Gastrocnemius medialis (tissue), 4 donors: ENCODE results near the gene ITGB5.

ENCODE experiments used
- POLR2A ChIP-seq, 2 donors: fragments of 450-650 bp; IDR thresholded peaks; one replicate each; pipeline ENCODE4 v1.6.1; 2017; ENCODE audit warnings: antibody characterized with exemption in 2 of 2, mild to moderate bottlenecking in 2 of 2, moderate library complexity in 2 of 2
- TF ChIP-seq, protein P1 (sequence below), 5 experiments: fragments of 450-650 bp in 3 of 5; fragments of 200-600 bp in 2 of 5; sonication (generic) in 2 of 5; IDR thresholded peaks in 4 of 5; conservative IDR thresholded peaks in 1 of 5; 1 replicate in 4 of 5; 2 replicates in 1 of 5; pipeline ENCODE4 v1.5.1; 2016 to 2019; ENCODE audit warnings: antibody characterized with exemption in 5 of 5, mild to moderate bottlenecking in 3 of 5, moderate library complexity in 3 of 5

DNA sequence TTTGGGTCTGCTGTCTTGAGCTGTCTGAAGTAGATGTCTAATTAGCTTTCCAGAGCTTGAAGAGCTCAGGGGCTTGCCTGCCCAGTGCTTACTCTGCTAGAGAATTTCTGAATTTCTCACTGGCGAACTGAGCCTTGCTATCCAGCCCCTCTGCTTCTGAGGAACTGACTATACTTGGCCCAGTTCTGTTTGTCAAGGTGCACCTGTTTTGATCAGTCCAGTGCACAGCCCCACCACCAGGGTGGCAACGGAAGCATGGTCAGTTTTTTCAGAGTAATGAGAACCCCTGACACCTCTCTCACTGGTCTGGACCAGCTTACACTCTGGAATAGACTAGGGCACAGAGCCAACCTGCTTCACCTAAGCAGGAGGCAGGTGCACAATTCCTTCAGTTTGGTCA, 25.2 kb downstream of the ITGB5 start:
- TF ChIP-seq, protein P1, sequence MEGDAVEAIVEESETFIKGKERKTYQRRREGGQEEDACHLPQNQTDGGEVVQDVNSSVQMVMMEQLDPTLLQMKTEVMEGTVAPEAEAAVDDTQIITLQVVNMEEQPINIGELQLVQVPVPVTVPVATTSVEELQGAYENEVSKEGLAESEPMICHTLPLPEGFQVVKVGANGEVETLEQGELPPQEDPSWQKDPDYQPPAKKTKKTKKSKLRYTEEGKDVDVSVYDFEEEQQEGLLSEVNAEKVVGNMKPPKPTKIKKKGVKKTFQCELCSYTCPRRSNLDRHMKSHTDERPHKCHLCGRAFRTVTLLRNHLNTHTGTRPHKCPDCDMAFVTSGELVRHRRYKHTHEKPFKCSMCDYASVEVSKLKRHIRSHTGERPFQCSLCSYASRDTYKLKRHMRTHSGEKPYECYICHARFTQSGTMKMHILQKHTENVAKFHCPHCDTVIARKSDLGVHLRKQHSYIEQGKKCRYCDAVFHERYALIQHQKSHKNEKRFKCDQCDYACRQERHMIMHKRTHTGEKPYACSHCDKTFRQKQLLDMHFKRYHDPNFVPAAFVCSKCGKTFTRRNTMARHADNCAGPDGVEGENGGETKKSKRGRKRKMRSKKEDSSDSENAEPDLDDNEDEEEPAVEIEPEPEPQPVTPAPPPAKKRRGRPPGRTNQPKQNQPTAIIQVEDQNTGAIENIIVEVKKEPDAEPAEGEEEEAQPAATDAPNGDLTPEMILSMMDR (IDR thresholded peaks at IDR 0.05 in 4 of 5, conservative IDR thresholded peaks at IDR 0.05 in 1 of 5): no peak
- TF ChIP-seq POLR2A (IDR thresholded peaks at IDR 0.05): no peak
